SU-DHL-6 (cell line): Measurements from ENCODE around the gene ADD1.

ENCODE experiments used
- H2AFZ ChIP-seq: fragments of 200-600 bp; sonication (generic); 2 replicates; pipeline ENCODE4 v1.6.1; 2014; ENCODE audit warnings: low read depth, mild to moderate bottlenecking, moderate library complexity, mixed read lengths, antibody characterized with exemption, low read length; ENCODE audit not compliant: severe bottlenecking
- H3F3A ChIP-seq: fragments of 200-600 bp; shearing (Covaris generic); 2 replicates; pipeline ENCODE4 v1.6.0; 2016; ENCODE audit warnings: antibody characterized with exemption, mild to moderate bottlenecking; ENCODE audit not compliant: insufficient read depth
- H3K27ac ChIP-seq: fragments of 200-600 bp; sonication (generic); 2 replicates; pipeline ENCODE4 v1.5.1; 2016; ENCODE audit warnings: low read depth, mild to moderate bottlenecking, low read length, moderate library complexity, mixed read lengths
- H3K27me3 ChIP-seq: fragments of 200-600 bp; sonication (generic), shearing (Covaris generic); 2 replicates; pipeline ENCODE4 v1.6.0; 2014; ENCODE audit warnings: mild to moderate bottlenecking, low read length
- H3K36me3 ChIP-seq: fragments of 200-600 bp; sonication (generic); 2 replicates; pipeline ENCODE4 v1.6.1; 2014; ENCODE audit warnings: mild to moderate bottlenecking, low read length, mixed read lengths
- H3K4me2 ChIP-seq: fragments of 300-600, 200-600 bp; shearing (Covaris generic), sonication (generic); 2 replicates; pipeline ENCODE4 v1.6.0; 2014; ENCODE audit warnings: low read length, low read depth, mild to moderate bottlenecking; ENCODE audit not compliant: poor library complexity, severe bottlenecking
- H3K4me3 ChIP-seq: fragments of 200-600 bp; sonication (generic); 2 replicates; pipeline ENCODE4 v1.5.1; 2014; ENCODE audit warnings: antibody characterized with exemption, low read length, mild to moderate bottlenecking, mixed read lengths; ENCODE audit not compliant: insufficient read depth, poor library complexity, severe bottlenecking
- H3K79me2 ChIP-seq: fragments of 200-600 bp; sonication (generic); 2 replicates; pipeline ENCODE4 v1.6.1; 2014; ENCODE audit warnings: mild to moderate bottlenecking, low read length, moderate library complexity; ENCODE audit not compliant: insufficient read depth
- H3K9ac ChIP-seq: fragments of 200-600 bp; sonication (generic); 2 replicates; pipeline ENCODE4 v1.7.0; 2014; ENCODE audit warnings: mild to moderate bottlenecking, low read length
- H3K9me2 ChIP-seq: fragments of 200-600 bp; sonication (generic); replicated peaks from 2 replicates; pipeline ENCODE4 v1.6.1; 2014; ENCODE audit warnings: low read length; ENCODE audit not compliant: insufficient read depth
- H3K9me3 ChIP-seq: fragments of 200-600 bp; sonication (generic); 2 replicates; pipeline ENCODE4 v1.6.1; 2014; ENCODE audit warnings: low read length, mixed read lengths; ENCODE audit not compliant: insufficient read depth
- H4K20me1 ChIP-seq: fragments of 200-600 bp; sonication (generic); 2 replicates; pipeline ENCODE4 v1.6.1; 2014; ENCODE audit warnings: low read depth, mild to moderate bottlenecking, antibody characterized with exemption, low read length, moderate library complexity, mixed read lengths
- EZH2phosphoT487 ChIP-seq: fragments of 200-600 bp; sonication (generic), shearing (Covaris generic); conservative IDR thresholded peaks from 2 replicates; pipeline ENCODE4 v1.6.1; 2018; ENCODE audit warnings: mild to moderate bottlenecking, antibody characterized with exemption, low read length, moderate library complexity, mixed read lengths
- TF ChIP-seq, protein P1 (sequence below): fragments of 200-600 bp; sonication (generic); IDR thresholded peaks from one replicate; pipeline ENCODE4 v1.5.1; 2017; ENCODE audit warnings: antibody characterized with exemption, mild to moderate bottlenecking, low read length, moderate library complexity; ENCODE audit not compliant: insufficient read depth, poor library complexity, severe bottlenecking

The ADD1 gene

GRCh38 chr4:2847302-2847871 is 3.7 kb downstream of the ADD1 start:
- H3K9me3 ChIP-seq = no peaks in the 10 kb centered on the region
- peaks cover 24% of the 10 kb centered on the region; the same call in 1 of the 2 replicates for H4K20me1 ChIP-seq
- no peaks in the 10 kb centered on the region for H3K27me3 ChIP-seq
- no peaks in the 10 kb centered on the region for H3K79me2 ChIP-seq
- no peaks in the 10 kb centered on the region for H3K9me2 ChIP-seq
- H3K9ac ChIP-seq = no peak overlapping the region
- H3K4me3 ChIP-seq = no peak overlapping the region
- TF ChIP-seq, protein P1, sequence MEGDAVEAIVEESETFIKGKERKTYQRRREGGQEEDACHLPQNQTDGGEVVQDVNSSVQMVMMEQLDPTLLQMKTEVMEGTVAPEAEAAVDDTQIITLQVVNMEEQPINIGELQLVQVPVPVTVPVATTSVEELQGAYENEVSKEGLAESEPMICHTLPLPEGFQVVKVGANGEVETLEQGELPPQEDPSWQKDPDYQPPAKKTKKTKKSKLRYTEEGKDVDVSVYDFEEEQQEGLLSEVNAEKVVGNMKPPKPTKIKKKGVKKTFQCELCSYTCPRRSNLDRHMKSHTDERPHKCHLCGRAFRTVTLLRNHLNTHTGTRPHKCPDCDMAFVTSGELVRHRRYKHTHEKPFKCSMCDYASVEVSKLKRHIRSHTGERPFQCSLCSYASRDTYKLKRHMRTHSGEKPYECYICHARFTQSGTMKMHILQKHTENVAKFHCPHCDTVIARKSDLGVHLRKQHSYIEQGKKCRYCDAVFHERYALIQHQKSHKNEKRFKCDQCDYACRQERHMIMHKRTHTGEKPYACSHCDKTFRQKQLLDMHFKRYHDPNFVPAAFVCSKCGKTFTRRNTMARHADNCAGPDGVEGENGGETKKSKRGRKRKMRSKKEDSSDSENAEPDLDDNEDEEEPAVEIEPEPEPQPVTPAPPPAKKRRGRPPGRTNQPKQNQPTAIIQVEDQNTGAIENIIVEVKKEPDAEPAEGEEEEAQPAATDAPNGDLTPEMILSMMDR = no peak
- no peak for TF ChIP-seq EZH2phosphoT487
- no peak overlapping the region for H3K27ac ChIP-seq
- H2AFZ ChIP-seq = no peak overlapping the region
- peaks cover 11% of the 10 kb centered on the region; the same call in 1 of the 2 replicates for H3F3A ChIP-seq
- H3K4me2 ChIP-seq = no peak overlapping the region
- H3K36me3 ChIP-seq = no peaks in the 10 kb centered on the region

GRCh38 chr4:2848449-2848848 is 4.8 kb downstream of the ADD1 start:
- Histone ChIP-seq H3K79me2 (no peaks in the 10 kb centered on the region), H3K9me3 (no peaks in the 10 kb centered on the region), H2AFZ (no peak overlapping the region), H3K27me3 (no peaks in the 10 kb centered on the region), H3K4me2 (no peak overlapping the region), H3F3A (peaks cover 16% of the 10 kb centered on the region; the same call in 1 of the 2 replicates), H3K27ac (no peak overlapping the region), H3K4me3 (no peak overlapping the region), H4K20me1 (peaks cover 31% of the 10 kb centered on the region; the same call in 1 of the 2 replicates), H3K9ac (no peak overlapping the region), H3K36me3 (no peaks in the 10 kb centered on the region), H3K9me2 (no peaks in the 10 kb centered on the region)
- TF ChIP-seq EZH2phosphoT487 = no peak
- TF ChIP-seq, protein P1 = no peak

DNA sequence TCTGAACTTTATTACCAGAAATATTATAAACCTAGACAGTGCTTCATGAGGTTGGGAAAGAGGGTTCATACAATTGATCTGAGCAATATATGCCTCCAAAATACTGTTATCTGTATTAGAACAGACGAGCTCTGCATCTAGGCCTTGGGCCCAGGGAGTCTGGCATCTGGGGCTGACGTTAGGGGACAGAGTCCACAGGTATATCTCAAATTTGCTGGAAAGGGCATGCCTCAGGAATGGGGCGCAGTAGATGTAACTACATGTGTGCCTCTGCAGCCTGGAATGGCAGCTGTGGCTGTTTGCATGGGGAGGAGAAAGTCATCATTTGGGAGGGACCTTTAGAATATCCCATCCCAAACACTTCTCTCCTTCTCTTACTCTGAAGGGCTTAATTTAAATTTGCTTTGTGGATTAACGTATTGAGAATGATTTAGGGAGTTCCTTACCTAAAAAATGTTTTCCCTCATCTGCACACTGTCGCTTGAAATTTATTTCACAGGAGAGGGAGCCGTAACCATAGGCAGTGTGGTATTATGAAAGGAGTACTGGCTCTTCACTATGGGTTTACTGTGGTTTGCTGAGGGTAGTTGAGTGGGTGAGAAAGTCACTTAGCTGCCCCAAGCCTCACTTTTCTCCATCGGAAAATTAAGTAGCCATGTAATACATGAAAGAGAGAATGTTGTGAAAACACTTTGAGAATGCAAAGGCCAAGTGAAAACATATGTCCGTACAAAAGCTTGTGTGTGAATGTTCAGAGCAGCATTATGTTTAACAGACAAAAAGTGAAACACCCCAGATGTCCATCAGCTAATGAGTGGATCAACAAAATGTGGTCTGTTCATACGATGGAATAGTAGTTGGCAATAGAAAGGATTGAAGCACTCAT is 5.9 kb downstream of the ADD1 start:
- TF ChIP-seq, protein P1 = no peak
- TF ChIP-seq EZH2phosphoT487 = no peak
- no peak overlapping the region for H3K9ac ChIP-seq

More for the DNA sequence above, 5.9 kb downstream of the ADD1 start:
- H3F3A ChIP-seq = peaks cover 16% of the 10 kb centered on the region; the same call in 1 of the 2 replicates
- no peak overlapping the region for H3K4me2 ChIP-seq
- H4K20me1 ChIP-seq = peaks cover 31% of the 10 kb centered on the region; the same call in 1 of the 2 replicates
- no peaks in the 10 kb centered on the region for H3K36me3 ChIP-seq
- no peaks in the 10 kb centered on the region for H3K9me3 ChIP-seq
- no peak overlapping the region for H2AFZ ChIP-seq
- no peak overlapping the region for H3K27ac ChIP-seq
- H3K79me2 ChIP-seq = no peaks in the 10 kb centered on the region
- no peaks in the 10 kb centered on the region for H3K27me3 ChIP-seq
- H3K9me2 ChIP-seq = no peaks in the 10 kb centered on the region
- no peak overlapping the region for H3K4me3 ChIP-seq
